ENCODE results near the gene ISY1. TPM values are rescaled to one million over a fixed set of nuclear protein-coding genes. Genes with fewer than 3 reads are reported as not detected.

The ISY1 gene
- total RNA-seq, 1 donor from 2014 or later: 34.0 TPM

GRCh38 chr3:129132097-129132866 lies 28.6 kb downstream of the ISY1 start:
- Mint-ChIP-seq H3K36me3 (ENCODE audit: insufficient read depth) (peaks cover 11% of the 10 kb centered on the region), H3K27me3 (no peaks in the 10 kb centered on the region)

GRCh38 chr3:129131465-129132088 lies 29.3 kb downstream of the ISY1 start:
- peaks cover 13% of the 10 kb centered on the region for H3K36me3 Mint-ChIP-seq (ENCODE audit: insufficient read depth)
- no peak overlapping the region for H3K4me3 Mint-ChIP-seq (ENCODE audit: low read depth)
- TF ChIP-seq CTCF (IDR thresholded peaks at IDR 0.05; ENCODE audit: unreplicated experiment): no peak
- H3K4me1 Mint-ChIP-seq (ENCODE audit: low read depth): no peaks in the 10 kb centered on the region
- H3K27me3 Mint-ChIP-seq: no peaks in the 10 kb centered on the region
- no peak for DNase-seq (ENCODE audit: low spot score, unreplicated experiment)
- no peaks in the 10 kb centered on the region for H3K9me3 Mint-ChIP-seq (ENCODE audit: low read depth)
- H3K27ac Mint-ChIP-seq: no peak overlapping the region

More at GRCh38 chr3:129132097-129132866, 28.6 kb downstream of the ISY1 start:
- H3K4me3 Mint-ChIP-seq (ENCODE audit: low read depth): no peak overlapping the region
- no peak for TF ChIP-seq CTCF (IDR thresholded peaks at IDR 0.05; ENCODE audit: unreplicated experiment)
- no peak overlapping the region for H3K27ac Mint-ChIP-seq
- H3K4me1 Mint-ChIP-seq (ENCODE audit: low read depth): no peaks in the 10 kb centered on the region
- no peaks in the 10 kb centered on the region for H3K9me3 Mint-ChIP-seq (ENCODE audit: low read depth)
- DNase-seq (ENCODE audit: low spot score, unreplicated experiment): no peak

GRCh38 chr3:129130291-129130813 lies 30.5 kb downstream of the ISY1 start:
- Mint-ChIP-seq H3K4me3 (ENCODE audit: low read depth) (no peak overlapping the region), H3K9me3 (ENCODE audit: low read depth) (no peaks in the 10 kb centered on the region), H3K4me1 (ENCODE audit: low read depth) (no peaks in the 10 kb centered on the region), H3K27ac (no peak overlapping the region), H3K36me3 (ENCODE audit: insufficient read depth) (peaks cover 14% of the 10 kb centered on the region), H3K27me3 (no peaks in the 10 kb centered on the region)
- TF ChIP-seq CTCF (IDR thresholded peaks at IDR 0.05; ENCODE audit: unreplicated experiment): no peak
- no peak for DNase-seq (ENCODE audit: low spot score, unreplicated experiment)

GRCh38 chr3:129128357-129129155 lies 32.3 kb downstream of the ISY1 start:
- DNase-seq (ENCODE audit: low spot score, unreplicated experiment): no peak
- peaks cover 9% of the 10 kb centered on the region for H3K36me3 Mint-ChIP-seq (ENCODE audit: insufficient read depth)
- H3K9me3 Mint-ChIP-seq (ENCODE audit: low read depth): no peaks in the 10 kb centered on the region
- H3K4me3 Mint-ChIP-seq (ENCODE audit: low read depth): no peak overlapping the region
- H3K27ac Mint-ChIP-seq: no peak overlapping the region
- peaks cover 1% of the 10 kb centered on the region for H3K4me1 Mint-ChIP-seq (ENCODE audit: low read depth)
- H3K27me3 Mint-ChIP-seq: no peaks in the 10 kb centered on the region
- no peak for TF ChIP-seq CTCF (IDR thresholded peaks at IDR 0.05; ENCODE audit: unreplicated experiment)

- Mint-ChIP-seq H3K27me3 (no peaks in the 10 kb centered on the region), H3K9me3 (ENCODE audit: low read depth) (no peaks in the 10 kb centered on the region), H3K27ac (peak overlapping the region; percentile 82), H3K36me3 (ENCODE audit: insufficient read depth) (peaks cover 5% of the 10 kb centered on the region), H3K4me3 (ENCODE audit: low read depth) (no peak overlapping the region), H3K4me1 (ENCODE audit: low read depth) (peaks cover 14% of the 10 kb centered on the region)
- DNase-seq (ENCODE audit: low spot score, unreplicated experiment): no peak
- TF ChIP-seq CTCF (IDR thresholded peaks at IDR 0.05; ENCODE audit: unreplicated experiment): no peak
These were observed 34.1 kb downstream of the ISY1 start for GRCh38 chr3:129126726-129127280.

Data from progenitor cell of endocrine pancreas (in vitro differentiated cells).